OCI-M2 (cell line): Measurements from ENCODE around the gene COG8.
A peak's percentile ranks its signal among the peaks of the same experiment; 100 is the strongest.

Source experiments
- DNase-seq: peaks from one replicate; lab custom pipeline; 2025; ENCODE audit not compliant: unreplicated experiment; lab: John Stamatoyannopoulos, UW

COG8 gene

GRCh38 chr16:69348222-69348621 is 8.9 kb upstream of the COG8 start:
- DNase-seq = no peak

DNA sequence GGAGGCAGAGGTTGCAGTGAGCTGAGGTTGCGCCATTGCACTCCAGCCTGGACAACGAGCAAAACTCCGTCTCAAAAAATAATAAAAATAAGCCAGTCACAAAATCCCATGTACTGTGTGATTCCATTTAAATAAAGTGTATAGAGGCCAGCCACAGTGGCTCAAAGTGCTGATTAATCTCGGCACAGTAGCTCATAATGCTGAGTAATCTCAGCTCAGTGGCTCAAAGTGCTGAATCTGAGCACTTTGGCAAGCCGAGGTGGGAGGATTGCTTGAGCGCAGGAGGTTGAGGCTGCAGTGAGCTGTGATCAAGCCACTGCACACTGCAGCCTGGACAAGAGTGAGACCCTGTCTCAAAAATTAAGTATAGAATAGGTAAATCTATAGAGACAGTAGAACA is 7.3 kb upstream of the COG8 start:
- DNase-seq = no peak

DNA sequence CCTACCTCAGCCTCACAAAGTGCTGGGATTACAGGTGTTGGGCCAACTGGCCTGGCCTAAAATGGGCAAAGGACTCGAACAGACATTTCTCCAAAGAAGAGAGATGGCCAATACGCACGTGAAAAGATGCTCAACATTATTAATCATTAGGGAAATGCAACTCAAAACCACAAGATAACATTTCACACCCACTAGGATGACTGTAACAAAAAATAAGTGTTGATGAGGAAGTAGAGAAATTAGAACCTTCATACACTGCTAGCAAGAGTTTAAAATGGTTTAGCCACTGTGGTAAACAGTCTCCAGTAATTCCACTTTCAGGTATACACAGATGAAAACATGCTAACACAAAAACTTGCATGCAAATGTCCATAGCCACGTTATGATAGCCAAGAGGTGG is 6.6 kb upstream of the COG8 start:
- no peak for DNase-seq

GRCh38 chr16:69344171-69344570 is 4.8 kb upstream of the COG8 start:
- DNase-seq = no peak

DNA sequence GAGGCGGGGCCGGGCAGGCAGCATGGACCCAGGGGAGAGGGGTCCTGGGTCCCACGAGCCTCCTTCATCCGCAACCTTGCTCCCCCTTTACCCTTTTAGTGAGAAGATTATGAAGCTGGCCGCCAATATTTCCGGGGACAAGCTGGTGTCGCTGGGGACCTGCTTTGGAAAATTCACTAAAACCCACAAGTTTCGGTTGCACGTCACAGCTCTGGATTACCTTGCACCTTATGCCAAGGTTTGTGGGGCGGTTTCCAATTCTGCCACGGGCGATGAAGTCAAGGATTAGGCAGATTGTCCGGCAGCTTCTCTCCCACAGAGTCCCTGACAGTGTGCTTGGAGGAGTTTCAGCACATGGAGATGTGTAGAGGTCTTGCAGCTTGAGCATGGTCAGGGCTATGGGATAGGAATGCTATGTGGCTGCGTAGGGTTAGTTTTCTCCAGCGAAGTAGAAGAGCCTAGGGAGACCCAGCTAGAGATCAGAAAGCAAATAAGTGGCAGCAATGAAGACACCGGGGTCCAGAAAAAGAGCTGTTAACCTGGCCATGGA is 806 bp upstream of the COG8 start:
- no peak for DNase-seq

DNA sequence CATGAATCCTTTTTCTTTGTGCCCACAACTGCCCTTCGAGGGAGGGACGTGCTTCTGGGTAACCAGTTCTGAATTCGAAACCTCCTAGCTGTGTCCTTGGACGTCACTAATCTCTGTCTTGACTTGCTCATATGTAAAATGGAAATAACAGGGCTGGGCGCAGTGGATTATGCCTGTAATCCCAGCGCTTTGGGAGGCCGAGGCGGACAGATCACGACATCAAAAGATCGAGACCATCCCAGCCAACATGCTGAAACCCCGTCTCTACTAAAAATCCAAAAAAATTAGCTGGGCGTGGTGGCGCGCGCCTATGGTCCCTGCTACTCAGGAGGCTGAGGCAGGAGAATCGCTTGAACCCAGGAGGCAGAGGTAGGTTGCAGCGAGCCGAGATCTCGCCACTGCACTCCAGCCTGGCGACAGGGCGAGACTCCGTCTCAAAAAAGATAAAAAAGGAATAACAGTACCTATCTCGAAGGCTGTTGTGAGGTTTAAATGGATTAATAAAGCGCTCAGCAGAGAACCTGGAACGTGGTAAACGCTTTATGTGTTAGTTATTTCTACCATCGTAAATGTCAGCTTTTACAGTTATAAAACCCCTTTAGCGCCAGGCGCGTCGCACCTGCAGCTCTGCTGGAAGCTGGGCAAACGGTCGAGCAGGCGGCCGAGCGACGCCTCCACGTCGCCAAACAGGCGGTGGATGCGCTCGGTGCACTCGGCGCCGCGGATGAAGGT is 641 bp downstream of the COG8 start:
- no peak for DNase-seq

- DNase-seq = no peak
These were observed 4.7 kb downstream of the COG8 start for GRCh38 chr16:69334696-69335095.

- peak; percentile 41 for DNase-seq
These were observed 8.9 kb downstream of the COG8 start, which contains the start of gene PDF for GRCh38 chr16:69330286-69331109. Gene PDF, minus strand, starts transcription at chr16:69330588. Its CDS starts 18 bp downstream, at chr16:69330570.

DNA sequence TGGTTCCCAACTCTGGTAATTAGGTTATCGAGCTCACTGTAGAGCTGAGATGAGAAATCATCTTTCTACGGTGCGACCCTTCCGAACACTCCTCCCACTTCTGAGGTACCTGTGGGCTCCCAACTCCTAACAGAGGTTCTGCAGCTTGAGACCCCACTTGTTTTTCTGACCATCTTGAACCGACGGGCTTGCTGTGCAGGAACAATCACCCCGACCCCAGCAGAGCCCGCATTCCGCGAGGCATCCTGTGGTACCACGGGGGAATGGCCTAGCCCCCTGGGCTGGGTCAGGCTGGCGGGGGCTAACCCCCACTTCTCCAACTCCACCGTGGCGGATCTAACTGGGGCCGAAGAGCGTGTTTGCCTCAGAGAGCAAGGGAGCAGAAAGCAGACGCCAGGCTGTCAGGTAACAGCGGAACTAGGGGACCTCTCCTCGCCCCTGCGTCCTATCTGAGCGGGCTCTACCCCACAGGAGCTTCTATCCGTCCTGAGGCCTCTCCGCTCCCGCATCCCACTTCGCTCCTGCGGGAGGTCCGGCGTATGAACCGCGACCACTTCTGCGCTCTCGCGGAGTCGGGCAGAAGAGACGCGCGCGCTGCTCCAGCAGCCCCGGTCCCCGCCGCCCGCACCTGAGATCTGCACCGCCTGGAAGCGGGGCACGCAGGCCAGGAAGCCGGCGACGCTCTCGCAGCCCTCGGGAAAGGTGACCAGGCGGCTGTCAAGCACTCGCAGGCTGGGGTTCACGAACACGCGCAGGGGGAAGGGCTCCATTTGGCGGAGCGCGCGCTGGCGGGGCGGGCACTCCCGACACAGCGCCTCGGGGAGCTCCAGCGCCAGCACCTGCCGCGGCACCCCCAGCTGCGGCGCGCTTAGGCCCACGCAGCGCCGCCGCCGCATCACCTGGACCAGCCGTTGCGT is 9.7 kb downstream of the COG8 start:
- DNase-seq = no peak

DNA sequence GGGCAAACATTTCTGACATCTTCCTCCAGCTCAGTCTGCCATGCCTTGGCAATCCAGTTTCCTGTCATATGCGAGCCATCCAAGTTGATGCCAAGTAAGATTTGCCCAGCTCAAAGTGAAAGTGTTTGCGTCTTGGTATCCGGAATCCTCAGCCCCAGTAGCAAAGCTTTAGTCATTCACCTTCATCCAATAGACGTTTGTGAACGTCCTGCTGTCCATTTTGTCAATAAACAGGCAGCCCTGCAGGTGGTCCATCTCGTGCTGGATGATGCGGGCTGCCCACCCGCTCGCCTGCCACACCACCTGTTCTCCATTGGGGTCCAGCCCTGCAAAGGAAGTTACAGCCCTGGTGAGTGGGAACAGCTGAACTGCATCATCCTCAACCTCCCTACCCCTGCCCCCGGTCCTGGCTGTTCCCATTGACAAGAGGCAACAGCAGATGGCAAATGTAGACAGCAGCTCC is 10.5 kb downstream of the COG8 start:
- DNase-seq = no peak

GRCh38 chr16:69327585-69328310 is 11.6 kb downstream of the COG8 start:
- no peak for DNase-seq

DNA sequence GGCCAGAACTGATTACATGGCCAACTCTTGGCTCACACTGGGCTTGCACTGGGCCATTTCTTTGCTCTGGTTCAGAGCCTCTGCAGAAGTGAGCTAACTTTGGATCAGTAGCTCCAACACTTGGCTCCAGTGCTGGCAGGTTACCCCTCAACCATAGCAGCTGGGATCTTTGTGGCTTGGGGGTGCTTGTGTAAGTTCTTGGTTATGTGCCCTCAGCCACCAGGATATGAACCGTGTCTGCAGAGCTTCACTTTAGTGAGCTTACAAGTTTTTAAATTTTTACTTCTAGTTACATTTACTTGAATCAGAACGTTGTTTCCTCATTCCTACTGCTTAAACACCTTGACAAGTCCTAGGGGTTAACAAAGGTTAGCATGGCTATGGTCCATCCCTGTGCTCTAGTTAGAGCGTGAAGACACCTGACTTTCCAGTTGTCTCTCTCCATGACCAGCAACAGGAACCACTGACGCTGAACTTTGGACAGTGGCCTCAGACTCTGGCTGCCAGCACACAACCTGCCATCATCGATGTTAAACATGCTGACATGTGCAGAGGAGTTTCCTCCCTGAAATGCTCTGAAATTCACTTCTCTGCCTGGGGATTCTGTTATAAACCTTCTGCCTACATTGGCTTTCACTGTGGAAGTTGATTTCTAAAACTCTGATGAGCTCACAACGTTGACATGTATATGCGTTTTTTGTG is 13.0 kb downstream of the COG8 start:
- no peak for DNase-seq

DNA sequence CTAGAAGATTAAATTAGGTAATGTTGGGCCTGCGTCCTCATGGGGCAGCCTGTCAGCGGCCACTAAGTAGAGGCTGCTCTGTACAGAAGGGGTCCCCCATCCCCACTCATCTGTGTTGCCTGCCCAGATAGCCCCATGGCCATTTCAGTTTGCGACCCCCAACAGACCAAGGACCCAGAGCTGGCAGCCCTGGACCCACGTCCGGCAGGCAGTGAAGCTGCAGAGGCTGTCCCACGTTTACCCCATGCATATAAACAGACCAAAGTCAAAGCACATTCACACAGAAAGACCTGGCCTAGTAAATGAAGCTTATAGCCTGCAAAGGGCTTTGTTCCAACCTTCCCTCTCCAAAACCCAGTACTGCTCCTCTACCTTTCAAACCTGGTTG is 13.6 kb downstream of the COG8 start:
- DNase-seq = no peak

DNA sequence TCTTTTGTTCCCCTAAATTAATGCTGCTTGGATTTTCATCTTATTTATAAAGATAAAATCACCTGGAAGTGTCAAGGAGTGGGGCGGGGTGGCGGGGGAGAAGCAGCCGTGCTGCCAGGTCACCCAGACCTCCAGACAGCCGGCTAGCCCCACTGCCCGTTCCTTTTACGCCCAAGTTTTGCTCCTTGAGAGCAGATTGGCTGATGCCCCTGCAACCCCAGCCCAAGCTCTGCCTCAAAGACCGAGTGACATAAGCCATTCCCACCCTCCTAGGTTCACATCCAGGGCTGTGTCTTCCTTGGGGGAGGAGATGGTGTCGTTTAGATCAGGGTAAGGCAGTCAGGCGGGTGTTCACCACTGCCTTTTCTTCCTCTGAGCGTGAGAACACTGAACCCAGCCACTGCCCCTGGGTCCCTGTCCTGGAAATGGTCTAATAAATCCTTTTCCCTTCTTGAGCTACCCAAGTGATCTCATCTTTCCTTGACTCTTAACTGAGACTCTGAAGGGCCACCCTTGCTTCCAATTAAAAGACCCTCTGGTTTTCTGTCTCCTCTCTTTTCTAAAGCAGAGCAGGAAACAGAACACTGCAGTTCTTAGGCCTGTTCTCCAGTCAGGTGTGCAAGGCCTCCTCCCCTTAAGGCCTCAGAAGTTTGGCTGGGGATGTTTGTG is 14.6 kb downstream of the COG8 start:
- DNase-seq = no peak

GRCh38 chr16:69324013-69324531 is 15.3 kb downstream of the COG8 start:
- DNase-seq = no peak

- DNase-seq = no peak
These were observed 15.9 kb downstream of the COG8 start for GRCh38 chr16:69323415-69323814.

DNA sequence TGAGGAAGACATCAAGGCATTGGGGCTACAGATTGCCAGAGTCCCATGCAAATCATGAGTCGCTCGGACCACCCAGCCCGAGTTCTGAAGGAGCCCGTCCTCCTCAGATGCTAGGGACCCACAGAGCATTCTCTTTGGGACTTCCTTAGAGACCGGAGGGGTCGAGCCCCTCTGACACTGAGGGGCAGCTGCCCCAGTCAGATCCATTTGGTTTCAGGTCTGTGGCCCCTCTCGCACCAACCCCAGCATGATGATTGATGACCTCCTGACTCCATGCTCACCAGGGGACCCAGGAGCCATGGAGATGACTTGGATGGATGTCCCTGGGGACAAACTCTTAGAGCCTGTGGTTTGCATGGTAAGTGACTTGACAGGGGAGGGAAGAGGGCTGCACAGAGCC is 17.0 kb downstream of the COG8 start:
- no peak for DNase-seq

DNA sequence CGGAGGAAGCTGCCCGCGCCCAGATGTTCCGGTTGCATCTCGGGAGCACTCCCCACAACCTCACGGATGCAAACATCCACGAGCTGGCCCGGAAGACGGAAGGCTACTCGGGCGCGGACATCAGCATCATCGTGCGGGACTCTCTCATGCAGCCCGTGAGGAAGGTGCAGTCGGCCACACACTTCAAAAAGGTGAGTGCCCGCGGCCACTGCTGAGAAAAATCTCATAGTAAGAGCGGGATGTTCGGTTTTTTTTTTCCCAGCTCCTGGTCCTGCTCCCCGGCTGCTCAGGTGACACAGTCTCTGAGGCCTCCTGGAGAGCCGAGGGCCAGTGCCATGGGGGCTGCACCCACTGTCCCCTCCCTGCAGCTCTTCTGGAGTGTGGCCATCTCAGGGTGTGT is 18.3 kb downstream of the COG8 start:
- DNase-seq = no peak

GRCh38 chr16:69320740-69321073 is 18.7 kb downstream of the COG8 start:
- no peak for DNase-seq
